Left ventricle myocardium inferior (tissue), 1 donor: ENCODE results near the gene TMEM143. TPM values are rescaled to one million over a fixed set of nuclear protein-coding genes. Genes with fewer than 3 reads are reported as not detected.

Experiments used
- DNase-seq: peaks from one replicate; pipeline ENCODE4 v3.0.0-alpha.2; 2020
- H3K27ac ChIP-seq: fragments of 200-600 bp; replicated peaks from 2 replicates; pipeline ENCODE4 v1.8.0; 2021
- H3K27me3 ChIP-seq: fragments of 200-600 bp; 2 replicates; pipeline ENCODE4 v1.8.0; 2021; ENCODE audit warnings: low read depth
- H3K36me3 ChIP-seq: fragments of 200-600 bp; 2 replicates; pipeline ENCODE4 v1.8.0; 2021
- H3K4me1 ChIP-seq: fragments of 200-600 bp; 2 replicates; pipeline ENCODE4 v1.8.0; 2021
- H3K4me3 ChIP-seq: fragments of 200-600 bp; 2 replicates; pipeline ENCODE4 v1.8.0; 2021; ENCODE audit warnings: mild to moderate bottlenecking, moderate library complexity
- H3K9me3 ChIP-seq: fragments of 200-600 bp; replicated peaks from 2 replicates; pipeline ENCODE4 v1.8.0; 2021
- intact Hi-C: fragments of 100-400 bp; cut with micrococcal nuclease; formaldehyde crosslinking; loops from one replicate; pipeline ENCODE4 v1.11.0; 2022
- total RNA-seq: library from RNA; stranded (reverse); fragmentation: NEBNext Ultra II Directional; extraction: Animal tissue kit (Norgen Biotek cat#: 25700); gene quantifications from one replicate; pipeline ENCODE4 v1.2.1, GENCODE V29; 2021
- TF ChIP-seq, protein P1 (sequence below): fragments of 200-600 bp; IDR thresholded peaks from 2 replicates; pipeline ENCODE4 v1.8.0; 2021; ENCODE audit warnings: antibody characterized with exemption, mild to moderate bottlenecking, borderline replicate concordance
- donor health status: DM: no; HTN: yes; CAD: no; lungs with severe emphysema.

The TMEM143 gene
- total RNA-seq, 1 donor from 2014 or later = 108 TPM

DNA sequence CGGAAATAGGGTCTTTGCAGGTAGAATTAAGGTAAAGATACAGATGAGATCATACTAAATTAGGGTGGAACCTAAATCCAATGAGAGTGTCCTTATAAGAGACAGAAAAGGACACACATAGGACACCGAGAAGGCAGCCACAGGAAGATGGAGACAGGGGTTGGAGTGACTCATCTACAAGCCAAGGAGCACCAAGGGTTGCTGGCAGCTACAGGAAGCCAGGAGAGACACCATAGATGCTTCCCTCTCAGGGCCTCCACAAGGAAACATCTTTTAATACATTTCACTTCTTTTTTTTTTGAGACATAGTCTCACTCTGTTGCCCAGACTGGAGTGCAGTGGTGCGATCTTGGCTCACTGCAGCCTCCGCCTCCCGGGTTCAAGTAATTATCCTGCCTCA is 10.1 kb downstream of the TMEM143 start:
- Histone ChIP-seq H3K4me1 (no peaks in the 10 kb centered on the region), H3K36me3 (peaks cover 9% of the 10 kb centered on the region), H3K27me3 (no peaks in the 10 kb centered on the region), H3K27ac (no peak overlapping the region), H3K9me3 (no peaks in the 10 kb centered on the region), H3K4me3 (no peak overlapping the region)
- intact Hi-C loops = no loop called here
- TF ChIP-seq, protein P1, sequence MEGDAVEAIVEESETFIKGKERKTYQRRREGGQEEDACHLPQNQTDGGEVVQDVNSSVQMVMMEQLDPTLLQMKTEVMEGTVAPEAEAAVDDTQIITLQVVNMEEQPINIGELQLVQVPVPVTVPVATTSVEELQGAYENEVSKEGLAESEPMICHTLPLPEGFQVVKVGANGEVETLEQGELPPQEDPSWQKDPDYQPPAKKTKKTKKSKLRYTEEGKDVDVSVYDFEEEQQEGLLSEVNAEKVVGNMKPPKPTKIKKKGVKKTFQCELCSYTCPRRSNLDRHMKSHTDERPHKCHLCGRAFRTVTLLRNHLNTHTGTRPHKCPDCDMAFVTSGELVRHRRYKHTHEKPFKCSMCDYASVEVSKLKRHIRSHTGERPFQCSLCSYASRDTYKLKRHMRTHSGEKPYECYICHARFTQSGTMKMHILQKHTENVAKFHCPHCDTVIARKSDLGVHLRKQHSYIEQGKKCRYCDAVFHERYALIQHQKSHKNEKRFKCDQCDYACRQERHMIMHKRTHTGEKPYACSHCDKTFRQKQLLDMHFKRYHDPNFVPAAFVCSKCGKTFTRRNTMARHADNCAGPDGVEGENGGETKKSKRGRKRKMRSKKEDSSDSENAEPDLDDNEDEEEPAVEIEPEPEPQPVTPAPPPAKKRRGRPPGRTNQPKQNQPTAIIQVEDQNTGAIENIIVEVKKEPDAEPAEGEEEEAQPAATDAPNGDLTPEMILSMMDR = no peak
- no peak for DNase-seq

DNA sequence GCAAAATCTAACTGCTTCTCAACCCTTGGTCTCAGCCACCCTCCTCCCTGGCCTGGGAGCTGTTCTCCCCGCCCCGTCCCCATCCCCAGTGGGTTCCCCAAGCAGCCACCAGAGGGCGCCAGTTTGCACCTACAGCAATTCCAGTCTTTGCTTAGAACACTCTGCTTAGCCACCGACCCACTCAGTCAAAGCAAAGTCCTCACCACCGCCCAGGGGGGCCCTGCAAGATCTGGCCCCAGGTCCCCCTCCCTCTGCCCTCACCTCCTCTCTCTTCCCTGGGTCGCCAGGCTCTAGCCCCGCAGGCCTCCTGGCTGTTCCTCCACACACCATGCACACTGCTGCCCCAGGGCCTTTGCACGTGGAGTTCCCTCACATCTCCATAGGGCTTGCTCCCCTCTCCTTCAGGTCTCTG is 12.4 kb downstream of the TMEM143 start:
- TF ChIP-seq, protein P1 = peak; percentile 81
- H3K9me3 ChIP-seq = no peaks in the 10 kb centered on the region
- H3K27ac ChIP-seq = no peak overlapping the region
- intact Hi-C loops = no loop called here
- peaks cover 7% of the 10 kb centered on the region for H3K36me3 ChIP-seq
- peak; percentile 67 for DNase-seq
- no peak overlapping the region for H3K4me3 ChIP-seq
- H3K27me3 ChIP-seq = no peaks in the 10 kb centered on the region
- peaks cover 8% of the 10 kb centered on the region for H3K4me1 ChIP-seq

DNA sequence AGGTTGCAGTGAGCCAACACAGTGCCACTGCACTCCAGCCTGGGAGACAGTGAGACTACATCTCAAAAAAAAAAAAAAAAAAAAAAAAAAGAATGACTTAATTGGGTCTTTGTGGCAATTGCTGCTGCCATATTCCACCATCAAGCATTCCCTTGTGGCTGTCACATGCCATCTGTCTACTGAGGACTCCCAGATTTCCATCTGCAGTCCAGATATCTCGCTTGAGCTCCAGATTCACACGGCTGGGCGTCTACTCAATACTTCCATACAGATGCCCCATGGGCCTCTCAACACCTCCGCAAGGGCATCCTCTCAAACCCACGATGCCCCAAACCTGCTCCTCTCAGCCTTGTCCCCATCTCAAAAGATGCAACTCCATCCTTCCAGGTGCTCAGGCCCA is 12.9 kb downstream of the TMEM143 start:
- no peak for DNase-seq
- H3K36me3 ChIP-seq = peaks cover 4% of the 10 kb centered on the region
- H3K27ac ChIP-seq = no peak overlapping the region
- H3K4me1 ChIP-seq = peaks cover 8% of the 10 kb centered on the region
- intact Hi-C loops = no loop called here
- H3K4me3 ChIP-seq = no peak overlapping the region
- H3K9me3 ChIP-seq = no peaks in the 10 kb centered on the region
- H3K27me3 ChIP-seq = no peaks in the 10 kb centered on the region
- TF ChIP-seq, protein P1 = no peak

DNA sequence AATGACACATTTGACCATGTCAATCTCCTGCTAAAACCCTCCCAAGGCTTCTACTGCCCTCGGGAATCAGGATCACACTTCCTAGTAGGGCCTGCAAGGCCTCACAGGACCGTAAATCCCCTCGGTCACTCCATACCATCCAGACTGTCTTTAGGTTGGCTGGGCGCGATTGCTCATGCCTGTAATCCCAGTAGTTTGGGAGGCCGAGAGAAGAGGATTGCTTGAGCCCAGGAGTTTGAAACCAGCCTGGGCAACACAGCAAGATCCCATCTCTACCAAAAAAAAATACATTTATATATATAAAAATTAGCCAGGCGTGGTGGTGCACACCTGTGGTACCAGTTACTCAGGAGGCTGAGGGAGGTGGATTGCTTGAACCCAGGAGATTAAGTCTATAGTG is 15.0 kb downstream of the TMEM143 start:
- Histone ChIP-seq H3K4me3 (no peak overlapping the region), H3K9me3 (no peaks in the 10 kb centered on the region), H3K27ac (no peak overlapping the region), H3K36me3 (peaks cover 10% of the 10 kb centered on the region), H3K4me1 (peaks cover 8% of the 10 kb centered on the region), H3K27me3 (no peaks in the 10 kb centered on the region)
- intact Hi-C loops = no loop called here
- DNase-seq = no peak
- TF ChIP-seq, protein P1 = no peak

DNA sequence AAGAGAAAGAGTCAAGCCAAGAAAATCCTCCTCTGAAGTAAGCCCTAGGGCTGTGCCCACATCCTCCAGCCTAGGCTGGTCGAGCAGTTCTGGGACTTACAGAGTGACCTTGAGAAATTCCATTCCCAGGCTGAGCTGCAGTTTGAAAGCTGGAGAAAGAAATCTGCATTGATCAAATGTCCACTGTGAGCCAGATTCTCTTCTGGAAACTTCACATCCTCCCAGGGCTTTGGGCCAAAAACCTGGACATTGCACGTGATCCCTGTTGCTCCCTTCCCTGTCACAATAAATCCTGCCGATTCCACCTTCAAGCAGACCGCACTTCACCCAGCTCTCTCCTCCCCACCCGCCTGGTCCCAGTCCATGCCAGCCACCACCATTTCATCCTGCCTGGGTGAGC is 15.7 kb downstream of the TMEM143 start:
- peaks cover 8% of the 10 kb centered on the region for H3K4me1 ChIP-seq
- intact Hi-C loops = no loop called here
- H3K27ac ChIP-seq = peak overlapping the region; percentile 39
- no peaks in the 10 kb centered on the region for H3K27me3 ChIP-seq
- H3K36me3 ChIP-seq = peaks cover 17% of the 10 kb centered on the region
- TF ChIP-seq, protein P1 = no peak
- H3K4me3 ChIP-seq = no peak overlapping the region
- DNase-seq = no peak
- no peaks in the 10 kb centered on the region for H3K9me3 ChIP-seq

DNA sequence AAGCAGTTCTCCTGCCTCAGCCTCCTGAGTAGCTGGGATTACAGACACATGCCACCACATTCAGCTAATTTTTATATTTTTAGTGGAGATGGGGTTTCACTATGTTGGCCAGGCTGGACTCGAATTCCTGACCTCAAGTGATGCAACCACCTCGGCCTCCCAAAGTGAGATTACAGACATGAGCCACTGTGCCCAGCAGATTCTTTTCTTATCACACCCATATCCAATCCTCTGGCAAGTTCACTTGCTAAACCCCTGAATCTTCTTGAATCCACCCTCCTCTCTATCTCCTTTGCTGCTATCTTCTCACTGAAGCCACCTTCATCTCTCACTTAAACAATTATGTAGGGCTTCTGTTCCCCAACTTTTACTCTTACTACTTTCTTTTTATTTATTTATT is 17.5 kb downstream of the TMEM143 start:
- no peak overlapping the region for H3K27ac ChIP-seq
- H3K4me3 ChIP-seq = no peak overlapping the region
- no peaks in the 10 kb centered on the region for H3K9me3 ChIP-seq
- TF ChIP-seq, protein P1 = no peak
- DNase-seq = no peak
- intact Hi-C loops = no loop called here
- H3K4me1 ChIP-seq = peaks cover 8% of the 10 kb centered on the region
- H3K36me3 ChIP-seq = peaks cover 25% of the 10 kb centered on the region
- no peaks in the 10 kb centered on the region for H3K27me3 ChIP-seq
